ENCODE data around the gene EXOSC5.

DNA sequence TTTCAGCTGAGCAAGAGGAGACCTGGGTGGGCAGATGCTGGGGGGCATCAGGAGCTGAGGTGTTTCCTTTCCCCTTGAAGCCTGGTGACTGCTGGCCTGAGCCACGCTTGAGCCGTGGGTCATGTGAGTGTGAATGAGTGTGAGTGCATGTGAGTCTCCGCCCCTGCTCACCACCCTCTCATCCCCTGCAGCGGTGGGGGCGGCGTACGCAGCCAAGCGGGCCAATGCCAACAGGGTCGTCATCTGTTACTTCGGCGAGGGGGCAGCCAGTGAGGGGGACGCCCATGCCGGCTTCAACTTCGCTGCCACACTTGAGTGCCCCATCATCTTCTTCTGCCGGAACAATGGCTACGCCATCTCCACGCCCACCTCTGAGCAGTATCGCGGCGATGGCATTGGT lies 24.8 kb upstream of the EXOSC5 start:
- no peak for TF ChIP-seq POLR2A (IDR thresholded peaks at IDR 0.05; ENCODE audit: low read depth, low read length)
- no peak for TF ChIP-seq POLR2AphosphoS5 (IDR thresholded peaks at IDR 0.05; ENCODE audit: low read depth, low read length)
- TF ChIP-seq TAF1 (IDR thresholded peaks at IDR 0.05; ENCODE audit: low read depth, low read length), result no peak
- no peak for TF ChIP-seq SPI1 (IDR thresholded peaks at IDR 0.05; ENCODE audit: low read depth, low read length)
- TF ChIP-seq PAX5 (IDR thresholded peaks at IDR 0.05; ENCODE audit: insufficient read depth, low read length, severe bottlenecking), result no peak

Measured in GM12891 (cell line).